ENCODE results near the gene HOXA5.

Gene HOXA5

DNA sequence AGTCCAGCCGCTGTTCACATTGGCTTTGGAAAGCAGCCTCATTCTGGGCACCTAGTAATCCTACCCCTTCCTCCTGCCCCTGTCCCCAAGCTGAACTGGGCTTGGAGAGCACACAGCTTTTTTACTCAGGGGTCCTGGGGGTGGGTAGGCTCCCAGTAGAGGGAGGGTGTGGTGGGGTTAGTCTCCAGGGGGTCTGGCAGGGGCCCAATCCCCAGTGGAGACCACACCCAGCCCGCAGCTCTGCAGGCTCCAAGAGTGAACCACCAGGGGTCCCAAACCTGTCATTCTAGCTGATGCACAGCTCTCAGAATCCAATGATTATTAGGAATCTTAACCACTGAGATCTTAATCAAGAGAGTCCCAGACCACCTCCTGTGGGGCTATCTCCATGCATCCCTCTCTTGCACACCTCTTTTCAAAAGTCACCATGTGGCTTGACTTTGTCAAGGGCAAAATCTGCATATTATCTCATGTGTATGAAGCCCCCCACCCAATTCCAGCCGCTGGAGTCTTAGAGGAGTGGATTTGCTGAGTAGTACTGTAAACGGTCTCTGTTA, 38.9 kb upstream of the HOXA5 start:
- no peak for DNase-seq

DNA sequence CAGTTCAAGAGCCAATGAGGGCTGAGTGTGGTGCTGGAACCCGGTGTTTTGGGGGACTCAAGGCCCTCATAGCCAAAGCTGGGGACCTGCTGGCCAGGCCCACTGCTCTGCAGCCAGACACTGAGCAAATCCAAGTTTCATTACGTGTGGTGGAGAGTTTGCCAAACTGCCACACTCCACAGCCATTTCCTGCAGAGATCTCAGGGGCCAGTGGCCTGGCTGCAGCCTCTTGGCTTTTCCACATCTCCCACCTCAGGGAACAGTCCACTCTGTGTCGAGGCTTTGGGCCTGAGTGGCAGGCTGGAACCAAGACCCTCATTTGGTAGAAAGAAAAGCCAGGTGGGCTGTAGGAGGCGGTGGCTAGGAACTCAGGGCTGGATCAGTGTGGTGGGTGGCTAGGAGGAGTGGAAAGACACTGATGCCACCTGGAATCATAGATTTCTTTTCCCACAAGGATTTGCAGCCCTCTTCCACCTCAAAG, 38.4 kb upstream of the HOXA5 start:
- no peak for DNase-seq

DNA sequence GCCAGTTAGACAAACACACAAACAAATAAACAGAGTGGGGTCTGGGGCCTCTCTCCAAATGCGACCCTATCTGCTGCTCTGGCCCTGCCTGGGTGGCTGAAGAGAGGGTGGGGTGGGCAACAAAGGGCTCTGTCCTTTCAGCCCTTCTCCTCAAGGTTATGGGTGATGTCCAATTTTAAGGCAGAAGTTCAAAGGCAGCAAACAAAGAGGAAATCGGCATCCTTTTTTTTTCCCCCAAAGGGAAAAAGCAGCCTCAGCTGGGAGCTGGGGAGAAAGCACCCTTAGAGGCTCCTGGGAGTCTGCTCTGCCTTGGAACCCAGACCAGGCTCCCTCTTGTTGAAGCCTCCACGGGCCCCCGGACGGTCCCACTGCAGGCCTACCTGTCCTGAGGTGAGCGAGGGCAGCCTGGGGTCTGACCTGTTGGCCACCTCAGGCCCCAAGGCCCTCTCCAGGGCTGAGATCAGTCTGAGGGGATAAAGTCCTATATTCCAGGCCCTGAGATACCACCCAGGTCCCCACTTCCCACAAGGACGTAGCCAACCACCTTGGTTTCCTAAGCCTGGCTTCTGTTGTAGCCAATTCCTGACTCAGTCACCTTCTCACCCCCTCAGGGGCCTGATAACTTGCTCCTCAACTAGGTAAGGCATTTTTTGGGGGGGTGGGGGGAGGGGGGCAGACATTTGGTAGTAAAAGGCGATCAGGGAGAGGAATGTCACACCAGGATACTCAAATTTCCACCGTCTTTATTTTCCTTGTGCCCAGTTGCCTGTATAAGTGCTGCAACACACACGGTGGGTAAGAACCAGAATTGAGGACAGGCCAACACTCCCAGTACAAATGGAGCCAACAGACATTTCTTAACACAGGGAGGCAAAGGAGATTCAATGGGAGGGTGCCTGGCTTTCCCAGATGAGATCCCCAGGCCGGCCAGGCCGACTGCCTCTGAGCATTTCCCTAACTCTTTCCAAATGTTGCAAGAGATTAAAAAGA, 37.2 kb upstream of the HOXA5 start:
- no peak for DNase-seq

DNA sequence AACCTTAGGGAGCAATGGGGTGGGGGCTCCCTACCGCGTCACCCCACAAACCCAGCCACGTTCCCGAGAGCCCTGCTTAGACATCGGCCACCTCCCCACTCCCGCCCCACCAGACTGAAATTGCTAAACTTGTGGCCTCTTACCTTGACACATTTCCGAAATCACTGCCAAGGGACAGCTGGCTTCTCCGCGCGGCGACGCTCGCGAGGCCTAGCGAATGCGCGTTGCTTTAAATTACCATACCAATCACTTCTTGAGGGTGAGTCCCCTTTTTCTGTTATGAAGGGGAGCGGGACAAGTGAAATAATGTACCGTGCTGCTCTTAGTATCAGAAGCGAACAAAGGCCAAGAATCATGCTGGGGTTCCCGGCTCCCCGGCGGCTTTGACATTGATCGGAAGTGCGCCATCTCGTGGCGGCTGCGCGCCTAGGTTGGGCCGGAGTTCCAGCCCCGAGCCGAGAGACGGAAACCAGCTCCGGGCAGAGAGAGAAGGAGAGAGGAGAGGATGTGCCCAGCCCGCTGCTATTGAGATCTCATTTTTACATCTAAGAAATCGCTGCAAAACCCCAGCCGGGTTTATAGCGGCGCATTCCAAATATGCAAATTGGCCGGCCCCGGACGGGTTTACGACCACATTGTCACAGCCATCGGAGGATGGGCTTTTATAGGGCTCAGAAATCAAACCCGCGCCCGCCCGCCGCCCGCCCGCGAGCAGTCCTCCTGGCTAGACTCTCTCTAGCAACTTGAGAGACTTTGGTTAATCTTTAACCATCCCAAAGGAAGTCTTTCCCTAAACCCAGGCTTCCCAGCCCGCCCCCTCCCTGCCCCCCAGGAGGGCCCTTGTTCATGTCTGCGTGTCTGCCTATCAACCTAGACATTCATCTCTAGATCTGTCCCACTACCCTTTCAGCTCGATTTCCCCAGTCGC, 36.3 kb upstream of the HOXA5 start:
- peak; percentile 47 to 57 for DNase-seq

DNA sequence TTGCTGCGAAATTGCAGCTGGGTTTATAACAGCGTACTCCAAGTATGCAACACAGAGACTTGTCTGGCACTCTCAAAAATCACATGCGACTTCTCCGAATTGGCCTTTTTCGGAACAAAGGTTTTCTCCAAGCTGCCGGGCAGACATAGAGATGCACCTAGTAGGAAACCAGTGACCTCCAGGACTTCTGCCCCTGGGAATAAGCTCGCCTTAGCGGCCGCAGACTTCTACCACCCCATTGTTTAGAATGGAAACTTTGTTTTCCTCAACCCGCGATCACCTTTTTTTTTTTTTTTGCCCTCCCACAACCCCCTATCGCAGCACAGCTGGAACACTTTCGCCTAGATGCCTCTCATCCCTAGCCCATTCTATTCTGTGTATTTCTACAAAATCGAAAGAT, 35.5 kb upstream of the HOXA5 start:
- DNase-seq: no peak

DNA sequence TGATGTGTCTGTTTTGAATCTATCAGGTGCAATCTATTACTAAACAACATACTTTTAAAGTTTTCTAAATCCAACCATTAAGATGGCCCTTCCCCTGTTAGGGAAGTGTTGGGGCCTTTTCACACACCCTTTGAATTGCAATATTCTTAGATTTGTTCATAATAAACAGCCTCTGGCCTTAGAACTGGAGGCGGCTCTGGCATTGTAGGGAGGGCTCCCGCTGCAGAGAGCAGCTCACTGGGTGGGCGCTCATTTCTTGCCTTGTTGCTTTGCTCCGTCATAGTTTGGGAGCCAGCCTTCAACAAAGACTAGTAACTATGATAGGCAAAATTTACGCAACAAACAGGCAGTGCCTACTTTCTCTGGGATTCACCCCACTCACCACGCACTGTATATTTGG, 34.9 kb upstream of the HOXA5 start:
- DNase-seq: no peak

DNA sequence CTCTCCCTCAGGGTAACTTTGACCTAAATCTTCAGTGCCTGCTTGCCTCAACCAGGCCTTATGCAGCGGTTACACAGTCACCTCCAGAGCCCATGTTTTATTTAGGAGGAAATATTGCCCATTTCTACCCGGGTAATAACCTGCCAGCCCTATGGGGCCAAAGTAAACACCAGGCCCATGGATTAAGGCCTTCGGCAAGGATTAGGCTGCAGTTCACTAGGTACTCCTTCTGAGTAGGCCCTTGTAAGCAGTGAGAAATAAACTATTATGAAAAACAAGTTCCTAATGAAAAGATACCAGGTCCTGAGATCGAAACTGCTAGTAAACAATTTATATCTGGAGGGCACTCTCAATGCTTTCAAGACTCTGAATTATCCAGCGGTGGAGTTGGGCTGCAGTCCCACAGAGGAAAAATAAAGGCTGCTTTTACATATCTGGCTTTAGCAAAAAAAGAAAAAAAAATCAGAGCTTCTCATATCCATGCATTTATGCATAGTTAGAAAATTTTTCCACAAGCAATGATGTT, 34.4 kb upstream of the HOXA5 start:
- no peak for DNase-seq

DNA sequence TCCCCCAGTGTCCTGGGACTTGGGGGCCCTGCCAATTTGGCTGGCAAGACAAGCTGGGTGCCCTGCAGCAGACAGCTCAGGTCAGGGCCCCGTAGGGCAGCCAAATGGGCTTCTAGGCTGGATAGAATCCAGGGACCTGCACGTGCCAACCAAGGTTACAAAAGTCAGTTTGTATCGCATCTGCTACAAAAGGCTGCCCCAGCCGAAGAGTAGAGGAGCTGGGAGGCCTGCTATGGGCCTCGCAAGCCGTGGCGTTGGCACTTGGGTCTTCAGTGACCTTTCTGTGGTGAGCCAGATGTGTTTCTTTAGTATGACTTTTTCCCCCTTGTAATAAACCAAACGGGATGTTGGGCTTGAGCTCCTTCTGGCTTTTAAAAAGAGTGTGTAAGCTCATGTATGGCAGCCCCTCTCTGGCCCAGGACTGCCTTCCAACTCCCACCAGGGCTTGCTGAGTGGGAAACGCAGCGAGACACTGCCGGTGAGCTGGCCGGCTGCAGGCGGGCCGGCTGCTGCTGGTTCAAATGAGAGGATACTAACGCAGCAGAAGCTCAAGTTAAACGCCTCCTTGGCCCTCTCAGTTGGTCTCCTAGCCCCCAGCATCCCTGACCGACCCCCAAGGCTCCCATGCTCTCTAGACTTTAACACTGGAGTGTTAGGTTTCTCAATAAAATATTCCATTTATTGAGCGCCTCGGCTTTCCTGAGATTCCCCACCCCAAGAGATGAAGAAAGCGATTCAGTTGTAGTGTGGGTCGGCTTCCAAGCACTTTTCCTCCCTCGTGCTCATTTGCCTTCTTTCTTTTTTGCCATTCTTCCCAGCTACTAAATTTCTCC, 33.7 kb upstream of the HOXA5 start:
- no peak for DNase-seq

DNA sequence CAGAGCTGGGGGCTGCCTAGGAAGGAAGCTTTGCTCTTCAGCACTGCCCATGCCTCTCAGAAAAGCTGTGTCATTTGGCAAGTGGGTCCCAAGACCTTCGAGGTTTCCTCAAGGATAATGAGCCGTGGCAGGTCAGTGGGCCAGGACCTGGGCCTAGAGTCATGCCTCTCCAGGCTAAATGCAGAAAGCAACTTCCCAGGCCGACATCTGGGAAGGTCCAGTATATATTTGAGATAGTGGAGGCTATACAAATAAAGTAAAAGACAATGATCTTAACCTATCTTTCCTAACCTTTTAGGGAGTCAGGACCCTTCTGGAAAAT, 33.0 kb upstream of the HOXA5 start:
- no peak for DNase-seq

DNA sequence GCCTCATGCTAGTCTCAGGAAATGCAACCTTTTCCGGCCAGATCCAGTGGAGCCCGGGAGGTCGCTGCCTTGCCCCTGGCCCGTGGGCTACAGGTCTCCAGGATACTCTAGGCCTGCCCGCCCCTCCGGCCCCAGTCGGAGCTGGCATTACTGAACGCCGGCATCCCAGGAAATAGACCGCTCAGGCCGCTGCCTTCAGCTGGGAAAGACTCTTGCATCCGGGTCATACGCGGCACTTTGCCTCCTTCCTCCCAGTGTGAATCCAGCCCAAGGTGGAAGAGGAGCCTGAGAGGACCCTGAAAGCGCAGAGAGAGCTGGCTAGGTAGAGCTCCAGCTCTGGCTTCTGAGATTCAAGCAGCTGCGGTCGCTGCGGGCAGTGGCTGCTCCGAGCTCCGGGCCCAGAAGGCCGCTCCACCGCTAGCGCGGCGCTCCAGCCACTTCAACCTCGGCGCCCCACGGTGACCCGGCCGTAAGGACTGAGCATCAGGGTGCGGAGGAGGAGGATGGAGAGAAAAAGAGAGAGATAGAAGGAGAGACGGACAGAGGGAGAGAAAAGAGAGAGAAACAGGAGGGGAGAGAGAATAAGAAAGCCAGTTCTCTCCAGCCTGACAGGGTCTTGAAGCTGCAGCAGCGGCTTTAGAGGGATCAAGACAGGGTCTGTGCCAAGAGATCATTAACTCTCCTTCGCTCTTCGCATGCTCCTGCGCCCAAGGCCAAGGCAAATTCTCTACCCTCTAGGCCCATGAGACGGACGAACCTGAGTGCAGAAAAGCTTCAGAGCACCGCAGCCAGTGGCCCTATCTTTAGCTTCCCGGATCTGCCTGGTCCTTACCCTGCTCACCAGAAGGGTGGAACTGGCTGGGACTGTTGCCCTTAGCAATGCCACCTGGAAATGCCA, 32.4 kb upstream of the HOXA5 start:
- DNase-seq: no peak

DNA sequence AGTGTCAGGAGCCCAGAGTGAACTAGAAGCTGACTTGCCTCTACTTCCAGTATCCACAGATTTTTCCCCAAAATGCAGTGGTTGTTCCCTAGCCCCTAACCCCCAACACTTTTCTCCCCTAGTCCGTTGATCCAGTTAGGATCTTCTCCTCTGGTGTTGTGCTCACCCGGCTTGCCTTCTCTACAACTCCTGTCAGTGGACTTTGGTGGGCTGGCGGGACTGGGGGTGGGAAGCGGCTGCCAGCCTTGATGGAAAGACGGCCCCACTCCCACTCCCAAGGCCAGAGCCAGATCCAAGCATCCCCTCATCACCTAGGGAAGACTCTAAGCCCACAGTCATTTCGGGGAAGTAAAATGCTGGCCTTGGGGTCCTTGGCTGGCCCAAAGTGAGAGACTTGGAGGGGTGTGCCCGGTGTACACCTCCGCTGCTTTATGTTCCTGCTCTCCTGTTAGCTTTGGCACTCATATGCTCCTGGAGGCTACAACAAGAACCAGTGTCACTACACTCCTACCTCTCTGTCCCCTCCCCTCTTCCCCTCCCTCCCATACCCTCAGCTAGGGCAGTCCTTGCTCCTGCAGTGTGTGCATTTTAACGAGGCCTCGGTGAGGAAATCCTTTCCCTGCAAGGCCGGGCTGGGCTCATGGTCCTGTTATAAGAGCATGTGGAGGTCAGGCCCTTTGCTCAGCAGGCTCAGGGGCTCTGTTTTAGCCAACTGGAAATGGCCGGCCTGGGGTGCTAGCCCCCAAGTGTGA, 31.6 kb upstream of the HOXA5 start:
- no peak for DNase-seq

DNA sequence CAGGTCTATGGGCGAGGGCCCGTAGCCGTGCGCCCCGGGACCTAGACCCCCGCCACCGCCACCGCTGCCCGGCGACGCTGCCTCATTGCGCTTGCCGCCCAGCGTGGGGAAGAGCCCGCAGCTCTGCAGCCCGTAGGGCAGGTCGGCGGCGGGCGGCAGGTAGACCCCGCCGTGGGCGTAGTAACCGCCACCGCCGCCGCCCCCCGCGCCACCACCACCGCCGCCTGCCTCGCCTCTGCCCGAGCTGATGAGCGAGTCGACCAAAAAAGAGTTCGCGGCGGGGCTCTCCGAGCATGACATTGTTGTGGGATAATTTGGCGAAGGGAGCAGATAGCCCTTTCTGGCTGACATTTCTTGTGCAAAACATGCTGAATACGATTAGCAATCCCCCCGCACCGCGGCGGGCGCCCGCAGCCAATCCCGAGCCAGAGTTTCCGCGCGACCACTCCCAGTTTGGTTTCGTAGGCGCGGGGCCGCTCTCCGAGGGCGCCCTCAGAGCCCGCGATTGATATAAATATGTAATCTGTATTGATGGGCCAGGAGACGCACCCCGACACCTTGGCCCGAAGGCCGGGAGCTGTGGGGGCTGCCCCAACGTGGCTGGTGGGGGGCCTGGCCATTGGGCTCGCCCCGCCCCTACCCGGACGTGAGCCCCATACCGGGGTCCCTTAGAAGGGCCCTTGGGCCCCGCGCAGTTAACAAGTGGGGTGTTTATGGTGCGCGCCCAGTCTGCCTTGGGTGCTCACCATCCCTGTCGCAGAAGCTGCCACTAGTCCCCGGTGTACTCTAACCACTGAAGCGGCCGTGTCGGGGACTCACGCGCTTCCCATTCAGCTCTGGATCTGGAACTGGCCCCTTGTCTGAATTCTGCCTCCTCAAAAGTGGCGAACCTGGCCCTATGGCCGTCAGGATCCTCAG, 30.7 kb upstream of the HOXA5 start, which contains the start of gene HOXA10:
Gene HOXA10, minus strand, starts transcription at position 365 of the 918 bp plus-strand sequence. Its CDS starts 14 bp downstream, at position 351.
- DNase-seq: no peak

DNA sequence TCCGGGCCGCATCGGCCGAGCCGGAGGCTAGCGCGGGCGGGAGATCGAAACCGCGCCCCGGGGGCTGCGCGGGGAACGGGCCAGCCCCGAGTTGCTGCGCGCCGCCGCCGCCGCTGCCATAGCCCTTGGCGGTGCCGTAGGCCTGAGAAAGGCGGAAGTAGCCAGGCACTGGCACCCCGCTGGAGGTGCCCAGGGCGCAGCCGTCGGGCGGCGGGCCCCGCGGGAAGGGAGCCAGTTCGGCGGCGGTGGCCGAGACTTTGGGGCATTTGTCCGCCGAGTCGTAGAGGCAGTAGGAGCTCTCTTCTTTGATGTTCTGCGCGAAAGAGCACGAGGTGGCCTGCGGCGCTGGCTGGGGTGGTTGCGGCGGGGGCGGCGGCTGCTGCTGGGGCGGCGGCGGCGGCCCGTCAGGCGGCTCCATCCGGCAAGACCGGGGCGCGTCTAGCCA, 30.1 kb upstream of the HOXA5 start:
- no peak for DNase-seq

DNA sequence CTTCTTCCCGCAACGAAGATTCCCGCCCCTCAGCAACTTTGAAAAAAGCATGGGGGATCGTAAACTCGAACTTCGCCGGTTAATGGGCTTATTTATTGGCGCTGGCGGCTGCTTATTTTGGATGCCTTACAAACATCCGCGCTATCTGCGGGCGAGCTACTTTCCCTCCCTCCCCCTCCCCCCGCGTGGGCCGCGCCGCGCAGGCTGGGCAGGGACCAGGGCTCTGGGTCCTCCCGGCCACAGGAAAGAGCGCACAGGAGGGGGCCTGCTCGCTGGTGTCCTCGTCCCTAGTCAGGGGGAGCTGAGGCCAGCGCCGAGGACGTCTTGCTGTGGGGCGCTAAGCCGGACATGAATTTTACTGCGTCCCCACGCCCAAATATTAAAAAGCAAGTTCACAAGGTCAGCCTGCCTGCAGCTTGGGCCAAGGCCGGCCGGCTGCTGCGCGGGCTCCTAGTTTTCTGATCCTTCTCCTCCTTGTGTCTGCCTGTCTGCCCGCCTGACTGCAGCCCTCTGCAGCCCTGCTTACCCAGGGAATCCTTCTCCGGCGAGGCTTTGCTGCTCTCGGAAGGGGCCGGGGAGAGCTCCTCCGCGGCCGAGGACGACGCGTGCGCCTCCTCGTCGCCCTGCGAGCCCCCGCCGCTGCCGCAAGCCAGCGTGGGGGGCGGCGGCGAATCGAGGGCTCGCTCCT, 29.5 kb upstream of the HOXA5 start:
- no peak for DNase-seq

DNA sequence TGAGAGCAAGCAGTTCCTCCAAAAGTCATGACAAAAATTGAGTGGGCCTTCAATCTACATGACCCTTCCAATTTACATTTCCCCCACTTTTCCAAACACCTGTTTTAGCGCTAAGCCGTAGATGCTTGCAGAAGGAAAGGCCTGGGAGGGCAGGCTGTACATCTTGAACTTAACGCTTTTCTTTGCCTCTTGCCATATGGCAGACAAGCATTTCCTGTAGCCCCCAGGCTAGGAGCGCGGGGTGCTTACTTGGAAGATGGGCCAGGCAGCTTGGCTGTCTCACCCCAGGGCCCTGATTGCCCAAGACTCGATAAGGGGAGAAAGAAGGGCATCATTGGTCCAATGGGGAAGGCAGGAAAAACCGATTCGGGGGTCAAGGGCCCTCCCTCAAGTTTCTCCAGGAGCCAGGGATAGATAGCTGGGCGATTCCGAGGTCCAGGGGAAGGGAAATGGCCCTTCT, 28.9 kb upstream of the HOXA5 start:
- DNase-seq: no peak

DNA sequence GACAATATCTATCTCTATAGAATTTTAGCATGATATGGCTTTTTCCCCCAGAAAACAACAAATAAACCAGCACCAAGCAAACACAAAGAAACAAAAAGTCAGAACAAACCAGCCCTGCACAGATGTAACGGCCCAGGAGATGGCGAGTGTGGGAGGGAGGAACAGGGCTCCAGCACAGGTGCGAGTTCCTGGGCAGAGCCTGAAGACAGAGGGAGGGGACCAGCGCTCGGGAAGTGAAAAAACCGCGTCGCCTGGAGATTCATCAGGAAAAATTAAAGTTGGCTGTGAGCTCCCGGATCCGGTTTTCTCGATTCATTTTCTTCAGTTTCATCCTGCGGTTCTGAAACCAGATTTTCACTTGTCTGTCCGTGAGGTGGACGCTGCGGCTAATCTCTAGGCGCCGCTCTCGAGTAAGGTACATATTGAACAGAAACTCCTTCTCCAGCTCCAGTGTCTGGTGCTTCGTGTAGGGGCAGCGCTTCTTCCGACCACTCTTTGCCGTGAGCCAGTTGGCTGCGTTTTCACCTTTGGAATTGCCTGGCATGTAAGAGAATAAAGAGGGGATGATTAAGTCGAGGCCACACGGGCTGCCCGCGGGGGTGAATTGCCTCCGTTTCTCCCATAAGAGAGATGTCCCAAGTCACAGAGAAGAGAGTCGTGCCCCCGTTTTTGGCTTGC, 28.3 kb upstream of the HOXA5 start:
- no peak for DNase-seq

DNA sequence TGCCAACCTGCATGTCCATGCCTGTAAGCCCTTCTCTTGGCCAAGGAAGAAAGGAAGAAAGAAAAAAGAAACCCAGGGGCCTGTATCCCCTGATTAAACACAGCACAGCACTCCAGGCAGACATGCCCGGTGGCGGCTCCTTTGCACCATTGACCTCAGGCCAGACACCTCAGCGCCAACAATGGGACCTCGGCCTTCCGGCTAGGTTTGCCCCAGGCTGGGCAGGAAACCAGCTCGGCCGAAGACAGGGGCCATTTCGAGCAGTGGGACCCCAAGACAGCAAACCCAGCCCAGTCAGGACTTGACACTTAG, 27.8 kb upstream of the HOXA5 start:
- DNase-seq: no peak
